HepG2 (cell line): ENCODE measurements around the gene HSP90AB1. TPM values are rescaled to one million over a fixed set of nuclear protein-coding genes. Genes with fewer than 3 reads are reported as not detected.

Experiments used
- AGO1 ChIP-seq: fragments of 200-400 bp; formaldehyde crosslinking; IDR thresholded peaks from 2 replicates; pipeline ENCODE4 v1.6.1; 2017; ENCODE audit warnings: mild to moderate bottlenecking, low read depth, low read length, moderate library complexity; ENCODE audit not compliant: poor library complexity, severe bottlenecking
- BRCA1 ChIP-seq: sonication (generic); formaldehyde crosslinking; IDR thresholded peaks from 2 replicates; pipeline ENCODE4 v1.4.0; 2020; ENCODE audit warnings: missing genetic modification reagents
- PCBP1 ChIP-seq: fragments of 200-400 bp; formaldehyde crosslinking; IDR thresholded peaks from 2 replicates; pipeline ENCODE4 v1.6.1; 2017; ENCODE audit warnings: mild to moderate bottlenecking, low read depth, low read length, borderline replicate concordance
- TSC22D2 ChIP-seq: sonication (generic); formaldehyde crosslinking; IDR thresholded peaks from 2 replicates; pipeline ENCODE4 v1.5.1; 2020; ENCODE audit warnings: missing genetic modification reagents, mild to moderate bottlenecking, borderline replicate concordance
- ZNF121 ChIP-seq: sonication (generic); formaldehyde crosslinking; IDR thresholded peaks from 2 replicates; pipeline ENCODE4 v1.5.0; 2020; ENCODE audit warnings: mild to moderate bottlenecking, missing genetic modification reagents
- ZNF431 ChIP-seq: sonication (generic); formaldehyde crosslinking; IDR thresholded peaks from 2 replicates; pipeline ENCODE4 v1.9.0; 2022; ENCODE audit warnings: missing genetic modification reagents, low read depth, mild to moderate bottlenecking, borderline replicate concordance
- ZNF460 ChIP-seq: sonication (generic); formaldehyde crosslinking; IDR thresholded peaks from 2 replicates; pipeline ENCODE4 v1.5.1; 2020; ENCODE audit warnings: missing genetic modification reagents, mild to moderate bottlenecking, borderline replicate concordance
- polyA plus RNA-seq, 8 experiments: library from polyadenylated mRNA; depleted of rRNA in 3 of 8; stranded (reverse) in 7 of 8; unstranded in 1 of 8; fragments of >200 nt; fragmentation: Illumina TruSeq in 4 of 8; extraction: Trizol in 4 of 8; gene quantifications; 2 replicates each; pipeline versions ENCODE4 v1.2.1 to v1.2.3, GENCODE V29; 2011 to 2016; ENCODE audit warnings: low read depth in 4 of 8, missing spikeins in 1 of 8, mixed read lengths in 1 of 8; ENCODE audit not compliant: insufficient read depth in 1 of 8
- total RNA-seq, 5 experiments: library from RNA; depleted of rRNA; stranded (reverse); fragments of >200 nt; fragmentation: Illumina TruSeq; extraction: Trizol; gene quantifications; 2 replicates each; pipeline ENCODE4 v1.2.3, GENCODE V29; 2016; ENCODE audit warnings: low read depth in 1 of 5
- TF ChIP-seq, protein P1 (sequence below): IDR thresholded peaks from 2 replicates; pipeline ENCODE4 v1.4.0; 2020; ENCODE audit warnings: mild to moderate bottlenecking, missing genetic modification reagents
- TF ChIP-seq, protein P2 (sequence below): sonication (generic); formaldehyde crosslinking; IDR thresholded peaks from 2 replicates; pipeline ENCODE4 v1.5.1; 2020; ENCODE audit warnings: missing genetic modification reagents, mild to moderate bottlenecking, borderline replicate concordance

HSP90AB1 gene
- total and polyA plus RNA-seq, 2 of the 13 experiments (the other 11 are each of a cell fraction or from before 2014, with no cell fraction given): 1,325 to 1,472 TPM

DNA sequence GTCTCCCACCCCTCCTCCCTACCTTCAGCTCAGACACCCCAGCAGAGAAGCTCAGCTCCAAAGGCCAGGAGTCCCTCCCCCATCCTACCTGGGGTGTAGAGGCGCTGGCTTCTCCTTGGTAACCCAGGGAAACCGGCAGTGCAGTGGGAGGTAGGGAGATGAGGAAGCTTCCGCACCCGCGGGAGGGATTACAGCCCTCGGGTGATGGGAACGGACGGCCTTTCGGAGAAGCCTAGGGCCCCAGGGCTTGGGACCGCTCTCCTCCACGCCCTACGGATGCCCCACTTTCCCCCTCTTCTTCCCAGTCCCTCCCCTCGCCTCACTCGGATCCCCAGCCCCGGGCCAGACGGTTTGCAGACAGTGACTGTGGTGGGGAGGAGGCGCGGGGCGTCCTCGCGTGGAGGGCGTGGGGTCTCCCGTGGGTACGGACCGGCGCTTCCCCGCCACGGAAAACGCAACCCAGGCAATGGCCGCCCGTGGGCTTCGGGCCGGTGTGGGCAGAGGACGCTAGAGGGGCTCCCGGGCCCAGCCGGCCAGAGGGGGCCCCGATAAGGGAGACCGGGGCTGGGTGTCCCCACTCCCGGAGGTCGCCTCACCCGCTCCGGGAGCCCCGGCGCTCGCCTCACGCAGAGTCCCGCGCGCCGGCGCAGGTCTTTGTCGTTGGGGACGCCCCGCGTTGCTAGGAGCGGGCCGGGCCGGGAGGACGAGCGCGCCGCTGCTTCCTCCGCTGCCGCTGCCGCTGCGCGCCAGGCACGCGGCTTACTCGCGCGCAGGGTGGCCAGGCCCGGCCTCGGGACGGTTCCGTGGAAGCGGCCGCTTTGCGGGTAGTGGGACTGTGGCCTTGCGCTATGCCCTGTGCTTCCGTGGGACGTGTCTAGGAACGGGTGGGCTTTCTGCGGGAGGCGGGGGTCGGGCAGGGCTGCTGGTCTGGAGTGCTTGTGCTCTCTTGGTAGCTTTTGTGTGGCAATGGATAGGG lies 50.5 kb downstream of the HSP90AB1 start (continued):
- TF ChIP-seq PCBP1: 0 out of 2 replicates have a peak, but pooled peaks have one; percentile 11
- TF ChIP-seq BRCA1 (CRISPR knock-in tag): no peak
- no peak for TF ChIP-seq AGO1
- TF ChIP-seq, protein P1, sequence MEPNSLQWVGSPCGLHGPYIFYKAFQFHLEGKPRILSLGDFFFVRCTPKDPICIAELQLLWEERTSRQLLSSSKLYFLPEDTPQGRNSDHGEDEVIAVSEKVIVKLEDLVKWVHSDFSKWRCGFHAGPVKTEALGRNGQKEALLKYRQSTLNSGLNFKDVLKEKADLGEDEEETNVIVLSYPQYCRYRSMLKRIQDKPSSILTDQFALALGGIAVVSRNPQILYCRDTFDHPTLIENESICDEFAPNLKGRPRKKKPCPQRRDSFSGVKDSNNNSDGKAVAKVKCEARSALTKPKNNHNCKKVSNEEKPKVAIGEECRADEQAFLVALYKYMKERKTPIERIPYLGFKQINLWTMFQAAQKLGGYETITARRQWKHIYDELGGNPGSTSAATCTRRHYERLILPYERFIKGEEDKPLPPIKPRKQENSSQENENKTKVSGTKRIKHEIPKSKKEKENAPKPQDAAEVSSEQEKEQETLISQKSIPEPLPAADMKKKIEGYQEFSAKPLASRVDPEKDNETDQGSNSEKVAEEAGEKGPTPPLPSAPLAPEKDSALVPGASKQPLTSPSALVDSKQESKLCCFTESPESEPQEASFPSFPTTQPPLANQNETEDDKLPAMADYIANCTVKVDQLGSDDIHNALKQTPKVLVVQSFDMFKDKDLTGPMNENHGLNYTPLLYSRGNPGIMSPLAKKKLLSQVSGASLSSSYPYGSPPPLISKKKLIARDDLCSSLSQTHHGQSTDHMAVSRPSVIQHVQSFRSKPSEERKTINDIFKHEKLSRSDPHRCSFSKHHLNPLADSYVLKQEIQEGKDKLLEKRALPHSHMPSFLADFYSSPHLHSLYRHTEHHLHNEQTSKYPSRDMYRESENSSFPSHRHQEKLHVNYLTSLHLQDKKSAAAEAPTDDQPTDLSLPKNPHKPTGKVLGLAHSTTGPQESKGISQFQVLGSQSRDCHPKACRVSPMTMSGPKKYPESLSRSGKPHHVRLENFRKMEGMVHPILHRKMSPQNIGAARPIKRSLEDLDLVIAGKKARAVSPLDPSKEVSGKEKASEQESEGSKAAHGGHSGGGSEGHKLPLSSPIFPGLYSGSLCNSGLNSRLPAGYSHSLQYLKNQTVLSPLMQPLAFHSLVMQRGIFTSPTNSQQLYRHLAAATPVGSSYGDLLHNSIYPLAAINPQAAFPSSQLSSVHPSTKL (CRISPR knock-in tag): no peak
- no peak for TF ChIP-seq ZNF431 (CRISPR knock-in tag)
- no peak for TF ChIP-seq ZNF460
- TF ChIP-seq, protein P2, sequence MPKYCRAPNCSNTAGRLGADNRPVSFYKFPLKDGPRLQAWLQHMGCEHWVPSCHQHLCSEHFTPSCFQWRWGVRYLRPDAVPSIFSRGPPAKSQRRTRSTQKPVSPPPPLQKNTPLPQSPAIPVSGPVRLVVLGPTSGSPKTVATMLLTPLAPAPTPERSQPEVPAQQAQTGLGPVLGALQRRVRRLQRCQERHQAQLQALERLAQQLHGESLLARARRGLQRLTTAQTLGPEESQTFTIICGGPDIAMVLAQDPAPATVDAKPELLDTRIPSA (CRISPR knock-in tag): no peak
- TF ChIP-seq TSC22D2 (CRISPR knock-in tag): no peak
- TF ChIP-seq ZNF121 (CRISPR knock-in tag): no peak
